SHP77 treated with DMSO at 0.1 percent for 48 hours (cell line): ENCODE data around the gene HAGHL.

Experiments
- DNase-seq: peaks from one replicate; lab custom pipeline; 2025; lab: John Stamatoyannopoulos, UW

Gene HAGHL

DNA sequence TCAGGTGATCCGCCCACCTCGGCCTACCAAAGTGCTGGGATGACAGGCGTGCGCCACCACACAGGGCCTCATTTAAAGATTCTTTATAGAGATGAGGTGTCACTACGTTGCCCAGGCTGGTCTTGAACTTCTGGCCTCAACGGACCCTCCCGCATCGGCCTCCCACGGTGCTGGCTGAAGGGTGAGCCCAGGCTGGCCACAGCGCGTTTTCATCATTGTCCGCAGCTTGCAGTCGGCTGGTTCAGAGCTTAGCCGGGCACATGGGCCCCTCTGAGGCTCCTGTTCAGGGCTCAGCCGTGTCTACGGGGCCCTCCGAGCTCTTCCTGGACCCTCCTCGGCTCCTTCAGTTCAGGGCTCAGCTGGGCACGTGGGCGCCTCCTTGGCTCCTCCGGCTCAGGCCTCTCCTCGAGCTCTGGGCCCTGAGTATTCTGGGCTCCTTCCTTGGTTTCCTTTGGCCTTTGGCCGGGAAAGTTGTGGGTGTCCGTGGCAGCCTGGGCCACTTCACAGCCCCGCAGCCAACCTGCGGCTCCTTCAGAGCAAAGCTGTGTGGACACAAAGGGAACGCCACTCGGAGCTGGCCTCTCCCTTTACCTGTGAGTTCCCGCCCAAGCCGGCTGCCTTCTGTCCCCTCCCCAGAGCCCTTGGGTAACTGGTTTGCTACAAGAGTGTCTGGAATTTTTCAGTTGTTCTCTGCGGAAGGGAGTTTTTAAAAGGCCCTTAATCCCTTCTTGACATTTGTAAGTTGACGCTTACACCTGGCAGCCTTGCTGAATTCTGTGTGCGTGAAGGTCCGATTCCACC is 32.4 kb downstream of the HAGHL start:
- no peak for DNase-seq

DNA sequence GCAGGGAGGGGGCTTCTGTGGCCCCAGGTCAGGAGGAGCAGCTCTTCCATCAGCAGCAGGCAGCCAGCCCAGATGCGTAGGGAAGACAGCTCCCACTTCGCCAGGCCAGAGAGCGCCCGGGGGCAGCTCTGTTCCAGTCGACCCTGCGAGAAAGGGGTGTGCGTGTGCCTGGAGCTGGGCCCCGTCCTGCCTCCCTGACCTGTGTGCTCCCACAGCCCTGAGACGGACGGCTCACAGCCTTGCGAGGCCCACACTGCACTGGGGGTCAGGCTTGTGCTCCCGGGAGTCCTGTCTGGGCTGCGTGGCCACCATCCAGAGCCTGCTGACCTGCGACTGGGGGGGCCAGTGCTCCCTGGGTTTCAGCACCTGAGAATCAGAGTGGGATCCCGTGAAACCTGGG is 33.2 kb downstream of the HAGHL start:
- DNase-seq, result no peak

DNA sequence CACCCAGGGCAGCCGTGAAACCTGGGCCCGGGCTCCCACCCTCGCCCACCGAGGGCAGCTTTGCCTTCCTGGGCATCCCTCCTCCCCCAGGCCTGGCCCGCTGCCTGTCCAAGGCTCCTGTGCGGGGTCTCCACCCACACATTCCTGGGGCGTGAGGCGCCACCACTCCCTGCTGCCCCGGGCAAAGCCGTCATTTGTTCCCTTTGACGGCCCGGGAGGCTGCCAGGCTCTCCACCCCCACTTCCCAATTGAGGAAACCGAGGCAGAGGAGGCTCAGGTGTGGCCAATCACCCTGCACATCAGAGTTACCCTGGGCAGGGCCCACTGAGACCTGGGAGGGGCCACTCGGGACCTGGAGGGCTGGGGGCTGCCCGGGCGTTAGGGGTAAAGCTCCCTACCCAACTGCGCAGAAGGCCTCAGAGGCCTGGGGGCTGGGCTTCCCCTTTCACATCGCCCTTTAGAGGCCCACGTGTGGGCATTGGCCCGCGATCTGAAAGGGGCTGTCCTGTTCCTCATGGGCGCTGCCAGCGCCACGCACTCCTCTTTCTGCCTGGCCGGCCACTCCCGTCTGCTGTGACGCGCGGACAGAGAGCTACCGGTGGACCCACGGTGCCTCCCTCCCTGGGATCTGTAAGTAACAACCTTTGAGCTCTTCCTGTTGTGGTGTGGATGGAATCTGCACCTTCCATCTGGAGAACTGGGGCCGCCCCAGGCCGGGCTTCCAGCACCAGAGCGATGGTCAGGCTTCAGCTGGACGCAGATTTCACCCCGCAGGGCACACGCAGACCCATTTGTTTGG is 33.8 kb downstream of the HAGHL start, which contains the start of gene MSLN:
MSLN (plus strand) TSS at position 190 of the 799 bp plus-strand sequence. CDS start 1,947 bp downstream, outside the sequence.
- no peak for DNase-seq

DNA sequence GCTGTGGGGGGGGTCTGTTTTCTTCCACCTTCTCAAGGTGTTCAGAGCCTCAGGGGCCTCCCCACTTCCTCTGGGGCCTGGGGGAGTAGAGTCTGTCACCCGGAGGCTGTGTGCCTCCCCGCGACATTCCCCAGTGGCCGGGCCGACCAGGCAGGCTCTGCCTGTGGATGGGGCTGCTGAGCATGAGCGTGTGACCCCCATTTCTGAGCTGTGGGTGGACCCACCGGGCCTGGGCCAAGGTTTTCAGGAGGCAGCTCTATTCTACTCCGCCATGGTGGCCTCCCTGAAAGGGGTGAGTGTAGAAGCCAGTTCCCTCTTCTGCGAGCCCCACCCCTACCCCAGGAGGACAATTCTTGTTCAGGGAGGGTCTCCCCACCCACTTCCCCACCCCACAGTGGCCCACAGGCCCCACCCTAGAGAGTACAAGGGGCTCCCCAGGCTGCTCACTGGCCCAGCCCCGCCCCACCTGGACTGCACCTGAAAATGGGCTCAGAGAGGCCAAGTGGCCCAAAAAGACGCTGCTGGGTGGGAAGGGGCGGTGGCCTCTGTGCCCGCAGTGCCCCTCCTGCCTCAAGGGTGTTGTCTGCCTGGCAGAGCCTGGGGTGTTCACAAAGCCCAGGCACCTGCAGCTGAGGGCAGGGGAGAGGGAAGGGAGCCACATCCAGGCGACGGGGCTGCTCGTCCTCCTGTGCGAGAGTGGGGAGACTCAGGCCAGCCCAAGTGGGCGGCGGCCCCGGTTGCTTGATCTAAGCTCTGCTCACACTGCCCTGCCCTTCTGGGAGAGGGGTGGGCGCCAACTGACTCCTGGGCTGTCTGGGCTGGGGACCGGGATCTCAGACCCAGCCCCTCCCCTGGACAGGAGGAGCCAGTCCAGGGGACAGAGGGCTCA is 35.0 kb downstream of the HAGHL start:
- no peak for DNase-seq

DNA sequence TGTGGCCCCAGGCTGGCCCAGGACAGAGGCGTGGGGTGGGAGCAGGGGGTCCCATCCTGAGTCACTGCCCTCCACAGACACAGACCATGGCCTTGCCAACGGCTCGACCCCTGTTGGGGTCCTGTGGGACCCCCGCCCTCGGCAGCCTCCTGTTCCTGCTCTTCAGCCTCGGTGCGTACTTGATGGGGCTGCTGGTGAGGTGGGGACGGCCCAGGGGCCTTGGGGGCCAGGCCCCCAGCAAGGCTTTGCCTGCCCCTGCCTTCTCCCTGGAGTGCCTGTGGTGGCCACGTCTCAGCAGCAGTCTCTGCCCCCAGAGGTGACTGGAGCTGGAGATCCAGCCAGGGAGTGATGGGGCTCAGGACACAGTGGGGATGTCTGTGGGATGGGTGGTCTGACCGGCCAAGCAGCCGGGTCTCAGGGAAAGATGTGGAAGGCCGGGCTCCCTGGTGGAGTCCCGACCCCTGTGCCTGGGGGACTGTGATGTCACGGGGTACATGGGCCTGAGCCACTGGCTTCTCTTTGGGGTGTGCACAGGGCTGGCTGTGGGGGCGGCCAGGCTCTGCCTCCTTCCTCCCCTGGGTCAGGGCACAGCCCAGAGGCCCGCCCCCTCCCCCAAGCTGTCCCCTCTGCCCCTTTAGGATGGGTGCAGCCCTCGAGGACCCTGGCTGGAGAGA is 35.8 kb downstream of the HAGHL start:
- no peak for DNase-seq

DNA sequence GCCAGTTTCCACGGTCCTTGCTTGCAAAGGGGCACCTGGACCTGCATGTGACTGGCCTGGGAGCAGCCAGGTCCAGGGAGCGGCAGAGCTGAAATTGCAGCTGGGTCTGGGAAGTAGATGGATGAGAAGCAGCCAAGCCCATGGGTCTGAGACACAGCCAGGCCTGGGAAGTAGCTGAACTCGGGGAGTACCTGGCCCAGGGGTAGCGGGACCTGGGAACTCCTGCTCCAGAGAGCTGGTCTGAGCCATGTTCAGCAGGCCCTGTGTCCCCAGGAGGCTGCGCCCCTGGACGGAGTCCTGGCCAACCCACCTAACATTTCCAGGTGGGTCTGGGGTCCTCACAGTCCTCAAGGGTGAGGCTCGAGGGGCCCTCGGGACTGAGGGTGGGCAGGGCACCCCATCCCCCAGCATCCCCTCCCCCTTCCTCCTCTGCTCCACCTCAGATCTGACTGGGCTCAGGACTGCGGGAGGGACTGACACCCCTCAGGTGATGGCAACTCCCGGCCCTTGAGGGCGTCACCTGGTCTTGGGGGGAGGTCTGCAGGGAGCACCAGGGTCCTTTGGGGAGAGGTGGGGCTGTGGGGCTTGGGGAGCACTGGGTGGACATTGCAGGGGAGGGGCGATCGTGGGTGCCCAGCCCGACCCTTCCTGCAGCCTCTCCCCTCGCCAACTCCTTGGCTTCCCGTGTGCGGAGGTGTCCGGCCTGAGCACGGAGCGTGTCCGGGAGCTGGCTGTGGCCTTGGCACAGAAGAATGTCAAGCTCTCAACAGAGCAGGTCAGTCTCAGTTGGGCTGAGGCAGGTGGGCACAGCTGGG is 36.7 kb downstream of the HAGHL start:
- DNase-seq, result no peak

DNA sequence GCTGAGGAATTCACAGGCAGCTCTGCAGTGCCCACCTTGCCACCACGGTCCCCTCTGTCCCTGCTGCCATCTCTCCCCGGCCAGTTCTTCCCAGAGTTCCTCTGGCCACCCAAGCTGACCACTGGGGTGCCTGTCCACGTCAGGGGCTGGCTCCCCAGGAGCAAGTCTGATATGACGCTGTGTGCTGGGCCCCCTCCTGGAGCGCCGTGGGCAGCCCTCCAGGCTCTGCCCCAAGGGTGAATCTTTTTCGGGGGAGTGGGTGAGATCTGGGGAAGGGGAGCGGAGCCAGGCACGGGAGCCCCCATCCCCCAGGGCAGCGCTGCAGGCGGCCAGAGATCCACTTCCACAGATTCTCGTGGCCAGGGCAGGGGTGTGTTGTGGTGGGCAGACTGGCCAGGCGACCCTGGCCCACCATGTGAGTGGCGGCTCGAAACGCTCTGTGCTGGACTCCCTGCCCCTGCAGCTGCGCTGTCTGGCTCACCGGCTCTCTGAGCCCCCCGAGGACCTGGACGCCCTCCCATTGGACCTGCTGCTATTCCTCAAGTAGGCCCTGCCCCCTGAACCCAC is 37.4 kb downstream of the HAGHL start:
- DNase-seq, result no peak

DNA sequence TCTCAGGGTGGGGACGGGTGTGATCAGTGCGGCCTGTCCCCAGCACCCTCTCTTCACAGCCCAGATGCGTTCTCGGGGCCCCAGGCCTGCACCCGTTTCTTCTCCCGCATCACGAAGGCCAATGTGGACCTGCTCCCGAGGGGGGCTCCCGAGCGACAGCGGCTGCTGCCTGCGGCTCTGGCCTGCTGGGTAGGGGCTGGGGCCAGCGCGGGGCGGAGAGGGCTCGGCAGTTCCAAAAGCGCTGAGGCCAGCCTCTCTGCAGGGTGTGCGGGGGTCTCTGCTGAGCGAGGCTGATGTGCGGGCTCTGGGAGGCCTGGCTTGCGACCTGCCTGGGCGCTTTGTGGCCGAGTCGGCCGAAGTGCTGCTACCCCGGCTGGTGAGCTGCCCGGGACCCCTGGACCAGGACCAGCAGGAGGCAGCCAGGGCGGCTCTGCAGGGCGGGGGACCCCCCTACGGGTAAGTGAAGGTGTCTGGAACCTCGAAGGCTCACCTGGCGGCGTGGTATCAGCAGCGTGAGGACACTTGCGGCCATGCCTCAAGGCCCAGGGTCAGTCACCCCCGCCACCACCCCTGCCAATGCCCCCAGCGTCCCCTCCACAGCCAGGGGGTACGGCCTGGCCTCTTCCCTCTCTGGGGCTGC is 38.1 kb downstream of the HAGHL start:
- DNase-seq, result no peak

DNA sequence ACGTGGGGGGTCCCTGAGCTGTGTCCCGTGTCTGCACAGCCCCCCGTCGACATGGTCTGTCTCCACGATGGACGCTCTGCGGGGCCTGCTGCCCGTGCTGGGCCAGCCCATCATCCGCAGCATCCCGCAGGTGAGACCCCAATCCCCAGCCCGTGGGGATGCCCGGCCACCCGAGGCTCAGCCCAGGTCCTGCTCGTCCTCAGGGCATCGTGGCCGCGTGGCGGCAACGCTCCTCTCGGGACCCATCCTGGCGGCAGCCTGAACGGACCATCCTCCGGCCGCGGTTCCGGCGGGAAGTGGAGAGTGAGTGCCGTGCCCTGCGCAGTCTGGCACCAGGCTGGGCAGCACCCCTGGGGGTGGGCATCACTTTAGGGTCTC is 38.6 kb downstream of the HAGHL start:
- no peak for DNase-seq

DNA sequence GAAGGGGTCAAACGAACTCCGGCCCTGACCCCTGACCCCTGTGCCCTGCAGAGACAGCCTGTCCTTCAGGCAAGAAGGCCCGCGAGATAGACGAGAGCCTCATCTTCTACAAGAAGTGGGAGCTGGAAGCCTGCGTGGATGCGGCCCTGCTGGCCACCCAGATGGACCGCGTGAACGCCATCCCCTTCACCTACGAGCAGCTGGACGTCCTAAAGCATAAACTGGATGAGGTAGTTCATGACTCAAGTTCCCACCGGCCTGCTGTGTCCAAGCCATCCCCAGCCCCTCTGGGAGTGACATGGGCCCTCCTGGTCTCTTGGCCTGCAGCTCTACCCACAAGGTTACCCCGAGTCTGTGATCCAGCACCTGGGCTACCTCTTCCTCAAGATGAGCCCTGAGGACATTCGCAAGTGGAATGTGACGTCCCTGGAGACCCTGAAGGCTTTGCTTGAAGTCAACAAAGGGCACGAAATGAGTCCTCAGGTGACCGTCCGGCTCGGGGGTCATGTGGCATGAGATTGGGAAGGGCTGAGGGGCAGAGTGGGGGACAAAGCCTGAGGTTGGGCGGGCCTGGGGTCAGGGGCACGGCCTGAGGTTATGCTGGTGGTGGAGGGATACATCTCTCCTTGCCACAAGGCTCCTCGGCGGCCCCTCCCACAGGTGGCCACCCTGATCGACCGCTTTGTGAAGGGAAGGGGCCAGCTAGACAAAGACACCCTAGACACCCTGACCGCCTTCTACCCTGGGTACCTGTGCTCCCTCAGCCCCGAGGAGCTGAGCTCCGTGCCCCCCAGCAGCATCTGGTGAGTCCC is 39.3 kb downstream of the HAGHL start:
- DNase-seq, result no peak

DNA sequence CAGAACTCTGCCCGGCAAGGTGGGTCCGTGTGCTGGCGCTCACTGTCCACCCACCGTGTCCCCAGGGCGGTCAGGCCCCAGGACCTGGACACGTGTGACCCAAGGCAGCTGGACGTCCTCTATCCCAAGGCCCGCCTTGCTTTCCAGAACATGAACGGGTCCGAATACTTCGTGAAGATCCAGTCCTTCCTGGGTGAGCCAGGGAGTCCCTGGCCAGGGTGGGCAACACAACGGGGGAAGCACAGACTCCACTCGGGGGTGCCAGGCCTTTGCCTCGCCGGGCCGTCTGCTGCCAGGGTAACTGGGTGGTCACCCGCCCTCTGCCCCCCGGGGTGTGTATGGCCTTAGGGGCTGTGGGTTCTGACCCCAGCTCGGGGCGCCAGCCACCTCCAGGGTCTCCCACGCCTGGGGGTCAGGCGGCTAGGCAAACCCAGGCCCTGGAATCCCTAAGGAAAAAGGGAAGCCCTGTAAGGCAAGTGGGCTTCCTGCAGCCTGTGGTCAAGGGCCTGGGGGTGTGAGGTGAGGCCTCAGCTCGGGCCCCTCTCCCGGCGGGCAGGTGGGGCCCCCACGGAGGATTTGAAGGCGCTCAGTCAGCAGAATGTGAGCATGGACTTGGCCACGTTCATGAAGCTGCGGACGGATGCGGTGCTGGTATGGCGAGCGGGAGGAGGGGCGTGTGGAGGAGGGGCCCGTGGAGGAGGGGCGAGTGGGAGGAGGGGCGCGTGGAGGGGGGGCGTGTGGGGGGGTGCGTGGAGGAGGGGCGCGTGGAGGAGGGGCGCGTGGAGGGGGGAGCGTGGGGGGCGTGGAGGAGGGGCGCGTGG is 40.1 kb downstream of the HAGHL start:
- no peak for DNase-seq

DNA sequence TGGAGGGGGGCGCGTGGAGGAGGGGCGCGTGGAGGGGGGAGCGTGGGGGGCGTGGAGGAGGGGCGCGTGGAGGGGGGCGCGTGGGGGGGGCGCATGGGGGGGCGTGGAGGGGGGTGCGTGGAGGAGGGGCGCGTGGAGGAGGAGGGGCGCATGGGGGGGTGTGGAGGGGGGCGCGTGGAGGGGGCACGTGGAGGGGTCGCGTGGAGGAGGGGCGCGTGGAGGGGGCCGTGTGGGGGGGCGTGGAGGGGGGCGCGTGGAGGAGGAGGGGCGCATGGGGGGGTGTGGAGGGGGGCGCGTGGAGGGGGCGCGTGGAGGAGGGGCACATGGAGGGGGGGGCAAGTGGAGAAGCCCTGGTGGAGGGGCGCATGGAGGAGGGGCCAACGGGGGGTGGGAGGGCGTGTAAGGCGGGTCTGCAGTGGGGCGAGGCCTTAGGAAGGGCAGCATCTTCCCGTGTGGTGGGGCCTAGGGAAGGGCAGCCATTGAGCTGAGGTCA is 40.9 kb downstream of the HAGHL start:
- no peak for DNase-seq

DNA sequence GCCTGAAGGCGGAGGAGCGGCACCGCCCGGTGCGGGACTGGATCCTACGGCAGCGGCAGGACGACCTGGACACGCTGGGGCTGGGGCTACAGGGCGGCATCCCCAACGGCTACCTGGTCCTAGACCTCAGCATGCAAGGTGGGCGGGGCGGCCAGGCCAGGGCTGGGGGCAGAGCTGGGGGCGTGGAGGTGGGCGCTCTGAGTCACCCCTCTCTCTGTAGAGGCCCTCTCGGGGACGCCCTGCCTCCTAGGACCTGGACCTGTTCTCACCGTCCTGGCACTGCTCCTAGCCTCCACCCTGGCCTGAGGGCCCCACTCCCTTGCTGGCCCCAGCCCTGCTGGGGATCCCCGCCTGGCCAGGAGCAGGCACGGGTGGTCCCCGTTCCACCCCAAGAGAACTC is 41.5 kb downstream of the HAGHL start:
- no peak for DNase-seq

DNA sequence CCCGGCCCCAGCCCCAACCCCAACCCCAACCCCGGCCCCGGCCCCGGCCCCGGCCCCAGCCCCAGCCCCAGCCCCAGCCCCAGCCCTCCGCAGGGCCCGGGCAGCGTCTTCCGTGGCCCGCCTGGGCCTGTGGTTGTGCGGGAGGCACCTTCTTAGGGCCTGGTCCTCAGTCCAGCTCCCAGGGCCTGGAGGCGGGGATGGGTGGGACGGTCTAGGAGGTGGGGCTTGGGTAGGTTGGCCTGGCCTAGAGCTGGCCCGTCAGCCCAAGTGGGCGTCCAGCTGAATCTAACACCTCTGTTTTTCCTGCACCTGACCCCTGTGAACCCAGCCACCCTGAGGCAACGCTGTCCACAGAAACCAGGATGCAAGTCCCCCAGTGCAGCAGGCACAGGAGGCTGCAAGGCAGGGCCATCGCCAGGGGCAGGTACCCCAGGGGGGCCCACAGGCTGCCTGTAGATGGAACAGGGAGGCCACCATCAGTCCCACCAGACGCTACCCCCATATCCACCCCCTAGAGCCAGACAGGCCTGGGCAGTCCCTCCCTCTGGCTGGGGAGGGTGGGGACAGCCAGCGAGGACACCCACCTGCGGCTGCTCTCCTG is 42.4 kb downstream of the HAGHL start:
- DNase-seq, result no peak

DNA sequence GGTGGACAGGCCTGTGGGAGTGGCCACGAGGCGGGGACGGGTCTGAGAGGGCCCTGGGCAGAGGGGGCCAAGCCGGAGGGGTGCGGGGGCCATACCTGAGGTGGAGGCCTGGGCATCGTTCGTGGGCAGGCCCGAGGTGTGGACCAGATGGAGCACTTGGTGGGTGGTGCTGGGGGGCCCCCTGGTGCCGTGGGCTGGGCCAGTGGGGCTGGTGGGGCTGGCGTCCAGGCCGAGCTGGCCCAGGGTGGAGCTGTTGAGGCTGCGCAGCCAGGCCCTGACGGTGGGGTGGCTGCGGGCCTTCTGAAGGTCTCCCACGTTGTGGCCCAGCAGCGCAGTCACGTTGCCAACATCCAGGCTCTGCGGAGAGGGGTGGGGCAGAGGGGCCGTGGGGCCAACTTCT is 43.0 kb downstream of the HAGHL start:
- no peak for DNase-seq

DNA sequence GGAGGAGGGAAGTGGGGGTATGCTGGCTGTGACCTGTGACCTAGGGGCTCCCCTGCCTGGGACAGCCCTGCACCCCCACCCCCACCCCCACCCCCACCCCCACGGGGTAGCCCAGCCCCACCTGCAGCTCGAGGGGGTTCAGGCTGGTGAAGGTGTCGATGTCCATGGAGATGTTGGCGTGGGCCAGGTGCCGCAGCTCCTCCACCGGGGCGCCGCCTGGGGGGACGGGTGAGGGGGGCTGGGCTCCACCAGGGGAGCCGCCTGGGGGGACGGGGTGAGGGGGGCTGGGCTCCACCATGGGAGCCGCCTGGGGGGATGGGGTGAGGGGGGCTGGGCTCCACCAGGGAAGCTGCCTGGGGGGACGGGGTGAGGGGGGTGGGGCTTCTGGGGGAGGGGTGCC is 43.5 kb downstream of the HAGHL start:
- DNase-seq, result no peak

DNA sequence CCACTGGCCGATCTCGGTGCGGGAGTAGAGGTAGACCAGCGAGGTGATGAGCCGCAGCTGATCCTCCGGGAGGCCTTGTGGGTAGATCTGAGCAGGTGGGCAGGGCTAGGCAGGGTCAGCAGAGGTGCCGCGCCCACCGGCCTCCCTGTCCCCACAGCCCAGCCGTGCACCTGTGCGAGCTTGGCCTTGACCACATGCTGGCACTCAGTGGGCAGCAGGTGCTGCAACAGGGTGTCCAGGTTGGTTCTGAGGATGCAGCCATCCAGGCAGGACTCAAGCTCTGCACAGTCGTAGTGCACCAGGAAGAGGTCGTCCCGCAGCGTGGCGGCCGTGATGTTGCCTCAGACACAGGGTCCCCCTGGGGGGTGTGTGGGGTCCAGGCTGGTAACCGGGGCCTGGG is 46.1 kb downstream of the HAGHL start:
- no peak for DNase-seq
